Small intestine (tissue), 7 donors: ENCODE measurements around the gene SOSTDC1. TPM values are rescaled to one million over a fixed set of nuclear protein-coding genes. Genes with fewer than 3 reads are reported as not detected.
A peak's percentile ranks its signal among the peaks of the same experiment; 100 is the strongest.

Experiments
- DNase-seq, 2 donors: peaks; one replicate each; pipeline versions ENCODE4 v3.0.0 to v3.0.0-alpha.2; 2013
- FAIRE-seq: peaks from 2 replicates; lab custom pipeline; 2012; peaks lifted over from hg19 to GRCh38; lab: Jason Lieb, UNC
- H3K27ac ChIP-seq, 3 donors: one replicate each; pipeline ENCODE4 v1.5.1; 2013; ENCODE audit warnings: low read length in 2 of 3, mild to moderate bottlenecking in 2 of 3, control low read depth in 1 of 3, inconsistent platforms in 1 of 3, low read depth in 1 of 3, moderate library complexity in 1 of 3
- H3K27me3 ChIP-seq, 3 donors: one replicate each; pipeline ENCODE4 v1.6.1; 2013; ENCODE audit warnings: low read length in 3 of 3, inconsistent platforms in 1 of 3; ENCODE audit not compliant: control insufficient read depth in 3 of 3, insufficient read depth in 3 of 3
- H3K36me3 ChIP-seq, 3 donors: one replicate each; pipeline ENCODE4 v1.6.1; 2013; ENCODE audit warnings: low read length in 3 of 3, inconsistent platforms in 1 of 3, low read depth in 1 of 3, mild to moderate bottlenecking in 1 of 3, moderate library complexity in 1 of 3; ENCODE audit not compliant: control insufficient read depth in 3 of 3, insufficient read depth in 2 of 3
- H3K4me1 ChIP-seq, 3 donors: one replicate each; pipeline ENCODE4 v1.6.1; 2013; ENCODE audit warnings: low read length in 2 of 3, inconsistent platforms in 1 of 3, low read depth in 1 of 3, mild to moderate bottlenecking in 1 of 3, moderate library complexity in 1 of 3; ENCODE audit not compliant: control insufficient read depth in 3 of 3, insufficient read depth in 2 of 3
- H3K4me3 ChIP-seq, 3 donors: one replicate each; pipeline ENCODE4 v1.5.1; 2013; ENCODE audit warnings: low read length in 3 of 3, control low read depth in 1 of 3, inconsistent platforms in 1 of 3, low read depth in 1 of 3, mild to moderate bottlenecking in 1 of 3, moderate library complexity in 1 of 3
- H3K9me3 ChIP-seq, 2 donors: one replicate each; pipeline ENCODE4 v1.6.1; 2013; ENCODE audit warnings: low read depth in 1 of 2, low read length in 1 of 2; ENCODE audit not compliant: control insufficient read depth in 2 of 2, insufficient read depth in 1 of 2
- WGBS, 3 donors: extraction: QIAGEN DNeasy Blood & Tissue Kit; methylation state at CpG; one replicate each; pipeline ENCODE4 v1.1.7; 2013; 5-methylcytosine and 5-hydroxymethylcytosine counted together
- polyA plus RNA-seq, 4 donors: library from polyadenylated mRNA; stranded (reverse) in 3 of 4; unstranded in 1 of 4; fragments of 200-250 nt in 3 of 4; fragments of 120-200 nt in 1 of 4; gene quantifications; one replicate each; pipeline versions ENCODE4 v1.2.1 to v1.2.3, GENCODE V29; 2013
- donor health status: healthy with polysubstance abuse.
- donor health status: control.
- donor health status: control.
- donor health status: Bipolar disorder and iron deficiency.
- donor health status: healthy.

SOSTDC1 gene
- polyA plus RNA-seq, 4 donors = 0.22 to 9.8 (median 0.73) TPM

- Histone ChIP-seq H3K4me3 (no peak overlapping the region), H3K27me3 (no peaks in the 10 kb centered on the region), H3K9me3 (peaks cover 0 to 14% of the 10 kb centered on the region in 2 donors), H3K27ac (peak overlapping the region in 1 of 3 donors; percentile 50), H3K4me1 (no peaks in the 10 kb centered on the region), H3K36me3 (no peaks in the 10 kb centered on the region)
- WGBS, 3 donors = 73 to 84% (median 79%) methylated on average over 6 of the region's 6 CpGs
- no peak for DNase-seq
- no peak for FAIRE-seq
These were observed 38.5 kb upstream of the SOSTDC1 start for GRCh38 chr7:16504019-16504418.

- Histone ChIP-seq H3K36me3 (no peaks in the 10 kb centered on the region), H3K4me3 (no peak overlapping the region), H3K27ac (no peak overlapping the region), H3K4me1 (no peaks in the 10 kb centered on the region), H3K27me3 (no peaks in the 10 kb centered on the region), H3K9me3 (peaks cover 0 to 14% of the 10 kb centered on the region in 2 donors)
- DNase-seq = no peak
- WGBS, 3 donors = 91 to 96% (median 96%) methylated on average over 19 of the region's 19 CpGs
- no peak for FAIRE-seq
These were observed 36.8 kb upstream of the SOSTDC1 start for GRCh38 chr7:16502303-16502702.

DNA sequence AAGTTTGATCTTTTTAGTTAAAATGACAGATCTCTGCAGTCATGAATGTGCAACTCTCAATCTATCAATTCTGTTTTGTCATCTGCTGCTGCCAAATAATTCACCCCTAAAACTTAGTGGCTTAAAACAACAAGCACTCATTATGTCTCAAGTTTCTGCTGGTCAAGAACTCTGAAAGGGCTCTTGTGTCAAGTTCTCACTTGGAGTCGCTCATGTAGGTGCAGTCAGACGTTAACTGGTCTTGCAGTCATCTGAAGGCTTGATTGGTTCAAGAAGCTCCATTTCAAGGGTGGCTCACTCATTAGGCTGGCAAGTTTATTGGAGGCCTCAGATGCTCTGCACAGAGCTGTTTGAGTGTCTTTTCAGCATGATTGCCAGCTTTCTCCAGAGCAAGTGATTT, 32.6 kb upstream of the SOSTDC1 start:
- FAIRE-seq = no peak
- WGBS, 3 donors = 84 to 94% (median 89%) methylated on average over 2 of the region's 2 CpGs
- Histone ChIP-seq H3K27me3 (no peaks in the 10 kb centered on the region), H3K9me3 (peaks cover 0 to 12% of the 10 kb centered on the region in 2 donors), H3K27ac (no peak overlapping the region), H3K4me1 (peaks cover 0 to 3% (median 0%) of the 10 kb centered on the region in 3 donors), H3K4me3 (no peak overlapping the region), H3K36me3 (no peaks in the 10 kb centered on the region)
- no peak for DNase-seq

GRCh38 chr7:16494955-16495719, 29.6 kb upstream of the SOSTDC1 start:
- WGBS, 3 donors = 64 to 68% (median 66%) methylated on average over 4 of the region's 4 CpGs
- no peaks in the 10 kb centered on the region for H3K27me3 ChIP-seq
- no peaks in the 10 kb centered on the region for H3K36me3 ChIP-seq
- FAIRE-seq = no peak
- DNase-seq = no peak
- H3K27ac ChIP-seq = no peak overlapping the region
- H3K4me3 ChIP-seq = no peak overlapping the region
- H3K9me3 ChIP-seq = no peaks in the 10 kb centered on the region
- peaks cover 0 to 13% (median 0%) of the 10 kb centered on the region in 3 donors for H3K4me1 ChIP-seq

DNA sequence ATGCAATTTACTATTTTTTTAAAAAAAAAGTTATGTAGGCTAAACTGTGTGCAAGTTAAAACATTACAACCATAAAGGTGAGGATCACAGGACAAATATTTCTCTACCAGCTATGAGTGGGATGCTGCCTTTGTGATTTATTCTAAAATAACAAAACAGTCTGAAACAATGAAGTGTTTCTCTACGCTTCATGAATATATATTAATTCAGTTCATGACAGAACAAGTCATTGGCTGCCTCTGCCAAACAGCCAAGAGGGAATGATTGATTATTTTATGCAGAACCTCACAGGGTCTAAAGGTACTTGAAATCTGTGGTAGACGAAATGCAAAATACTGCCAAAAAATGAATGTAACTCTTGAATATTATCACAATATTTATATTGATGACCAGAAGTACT, 29.0 kb upstream of the SOSTDC1 start:
- H3K27me3 ChIP-seq = no peaks in the 10 kb centered on the region
- peaks cover 0 to 13% (median 0%) of the 10 kb centered on the region in 3 donors for H3K4me1 ChIP-seq
- no peak overlapping the region for H3K4me3 ChIP-seq
- WGBS, 3 donors = 74 to 90% (median 79%) methylated on average over 2 of the region's 2 CpGs
- no peaks in the 10 kb centered on the region for H3K36me3 ChIP-seq
- FAIRE-seq (no peak), DNase-seq (no peak)
- no peaks in the 10 kb centered on the region for H3K9me3 ChIP-seq
- no peak overlapping the region for H3K27ac ChIP-seq

DNA sequence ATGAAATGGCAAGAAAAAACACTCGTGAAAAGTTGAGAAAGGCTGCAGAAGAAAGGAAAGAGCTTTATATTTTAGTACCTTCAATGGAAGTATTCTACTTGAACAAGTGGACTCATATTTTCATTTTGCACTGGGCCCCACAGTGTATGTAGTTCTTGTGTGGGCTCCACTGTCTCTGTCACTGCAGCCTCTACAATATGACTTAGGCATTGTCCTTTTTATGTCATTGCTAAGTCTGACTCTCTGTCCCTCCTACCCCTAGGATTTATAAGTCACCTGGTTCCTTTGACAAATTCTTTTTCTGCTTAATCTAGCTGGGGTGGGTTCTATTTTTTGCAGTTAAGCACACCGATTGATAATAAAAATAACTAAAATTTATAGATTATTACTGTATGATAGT, 27.7 kb upstream of the SOSTDC1 start:
- Histone ChIP-seq H3K9me3 (no peaks in the 10 kb centered on the region), H3K4me1 (peaks cover 0 to 13% (median 0%) of the 10 kb centered on the region in 3 donors), H3K4me3 (no peak overlapping the region), H3K36me3 (no peaks in the 10 kb centered on the region), H3K27me3 (no peaks in the 10 kb centered on the region), H3K27ac (peak overlapping the region in 1 of 3 donors; percentile 77)
- FAIRE-seq = no peak
- DNase-seq = no peak
- WGBS, 3 donors = 75 to 87% (median 80%) methylated on average over 2 of the region's 2 CpGs

DNA sequence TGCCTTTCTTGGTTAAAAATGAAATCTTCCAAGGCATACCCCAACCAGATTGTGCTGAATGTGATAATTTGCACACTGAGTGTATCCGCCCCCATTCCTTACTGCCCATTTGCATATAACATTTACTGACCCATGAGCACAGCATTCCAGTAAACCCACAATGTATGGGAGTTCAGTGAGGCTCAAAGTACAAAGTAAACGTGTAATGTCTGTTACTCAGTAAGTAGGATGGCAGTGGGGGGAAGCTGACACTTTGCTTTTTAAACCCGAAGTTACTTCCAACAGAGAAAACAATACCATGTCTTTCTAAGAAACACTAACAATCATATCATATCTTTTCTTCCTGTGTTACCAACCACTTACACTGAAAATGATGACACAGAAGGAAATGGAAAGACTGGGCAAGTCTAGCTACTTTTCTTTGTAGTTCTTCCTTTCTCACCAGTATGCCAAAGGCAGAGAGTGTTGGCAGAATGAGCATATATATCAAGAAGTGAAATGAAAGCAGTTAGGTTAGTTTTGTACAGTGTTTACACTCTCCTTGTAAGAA, 27.1 kb upstream of the SOSTDC1 start:
- FAIRE-seq = no peak
- Histone ChIP-seq H3K27ac (peak overlapping the region in 1 of 3 donors; percentile 77), H3K9me3 (no peaks in the 10 kb centered on the region), H3K27me3 (no peaks in the 10 kb centered on the region), H3K4me1 (peaks cover 0 to 13% (median 0%) of the 10 kb centered on the region in 3 donors), H3K36me3 (no peaks in the 10 kb centered on the region), H3K4me3 (no peak overlapping the region)
- 28 to 52% (median 39%) methylated on average over 3 of the region's 3 CpGs for WGBS, 3 donors
- DNase-seq = peak; percentile 48 to 83

DNA sequence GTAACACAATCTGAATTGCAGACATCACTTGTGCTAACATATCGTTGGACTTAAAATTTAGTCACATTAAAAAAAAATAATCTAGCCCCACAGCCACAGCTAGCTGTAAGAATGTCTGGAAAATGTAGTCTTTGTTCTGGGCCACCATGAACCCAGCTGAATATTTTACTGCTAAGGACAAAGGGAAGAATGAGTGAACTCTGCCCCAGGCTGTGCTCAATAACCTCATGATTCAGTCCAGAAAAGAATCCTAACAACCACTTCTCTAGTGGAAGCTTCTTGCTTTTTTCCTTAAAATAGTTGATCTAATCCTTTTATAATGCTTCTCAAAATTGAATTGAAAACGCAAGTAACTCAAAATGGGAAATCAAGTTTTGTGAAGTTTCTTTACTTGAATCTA, 25.6 kb upstream of the SOSTDC1 start:
- Histone ChIP-seq H3K27ac (peak overlapping the region in 1 of 3 donors; percentile 77), H3K36me3 (no peaks in the 10 kb centered on the region)
- FAIRE-seq = no peak

More for the DNA sequence above, 25.6 kb upstream of the SOSTDC1 start:
- H3K27me3 ChIP-seq = no peaks in the 10 kb centered on the region
- H3K4me3 ChIP-seq = no peak overlapping the region
- no peaks in the 10 kb centered on the region for H3K9me3 ChIP-seq
- WGBS, 3 donors = 22 to 57% (median 30%) methylated on average over 2 of the region's 2 CpGs
- DNase-seq = peak; percentile 39 to 74
- peaks cover 0 to 13% (median 0%) of the 10 kb centered on the region in 3 donors for H3K4me1 ChIP-seq
